ENCODE data around the gene IMMP1L.

IMMP1L gene

DNA sequence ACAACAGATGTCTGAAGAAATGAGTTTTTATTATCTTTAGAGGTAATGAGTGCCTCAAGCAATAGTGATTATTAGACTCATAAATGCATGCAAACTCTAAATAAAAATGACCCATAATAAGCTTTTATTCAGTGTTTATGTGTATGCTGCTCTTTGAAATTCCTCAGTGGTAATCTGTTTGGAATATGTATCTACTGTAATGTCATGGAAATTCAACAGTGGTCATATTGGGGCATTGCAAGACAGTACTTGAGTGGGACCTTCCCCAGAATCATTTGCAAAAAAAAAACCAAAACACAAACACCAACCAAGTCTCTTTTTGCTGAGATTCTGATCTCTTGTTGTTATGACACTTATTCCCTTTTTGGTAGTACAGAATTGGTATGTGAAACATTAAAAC, 104.8 kb downstream of the IMMP1L start:
- Histone ChIP-seq H3K9ac (ENCODE audit: low read depth, low read length) (no peak overlapping the region), H3K4me1 (ENCODE audit: insufficient read depth, low read length) (no peaks in the 10 kb centered on the region), H3K9me3 (ENCODE audit: control insufficient read depth, insufficient read depth, low read length) (no peaks in the 10 kb centered on the region), H3K36me3 (ENCODE audit: insufficient read depth, low read length) (no peaks in the 10 kb centered on the region)

DNA sequence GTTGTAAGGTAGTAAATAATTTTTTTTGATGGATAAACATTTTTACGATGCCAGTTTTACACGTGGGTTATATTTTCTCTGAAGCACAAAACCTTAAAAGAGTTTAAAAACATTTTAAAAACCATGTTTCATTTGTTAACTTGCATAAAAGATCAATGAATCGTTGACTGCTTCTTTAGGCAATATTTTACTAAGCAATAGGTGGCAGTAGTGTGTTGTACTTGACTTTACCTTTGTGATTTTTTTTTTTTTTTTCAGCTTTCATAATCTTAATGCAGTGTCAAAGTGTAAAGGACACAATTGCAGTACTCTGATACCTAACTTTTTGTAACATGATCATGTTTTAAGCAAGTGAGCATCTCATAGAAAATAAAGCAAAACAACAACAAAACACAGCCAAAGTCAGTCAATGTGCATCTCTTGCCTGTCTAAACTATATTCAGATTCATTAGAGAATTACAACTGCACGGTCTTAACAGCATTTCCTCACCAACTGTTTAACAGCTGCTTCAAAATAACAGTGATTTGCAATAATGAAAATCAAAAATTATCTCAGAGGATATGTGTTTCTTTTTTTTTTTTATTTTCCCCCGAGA, 112.1 kb downstream of the IMMP1L start:
- Histone ChIP-seq H3K36me3 (ENCODE audit: insufficient read depth, low read length) (no peaks in the 10 kb centered on the region; the same call in 1 of the 2 replicates), H3K4me1 (ENCODE audit: insufficient read depth, low read length) (no peaks in the 10 kb centered on the region), H3K9ac (ENCODE audit: low read depth, low read length) (no peak overlapping the region), H3K9me3 (ENCODE audit: control insufficient read depth, insufficient read depth, low read length) (no peaks in the 10 kb centered on the region; the same call in 1 of the 2 replicates)

DNA sequence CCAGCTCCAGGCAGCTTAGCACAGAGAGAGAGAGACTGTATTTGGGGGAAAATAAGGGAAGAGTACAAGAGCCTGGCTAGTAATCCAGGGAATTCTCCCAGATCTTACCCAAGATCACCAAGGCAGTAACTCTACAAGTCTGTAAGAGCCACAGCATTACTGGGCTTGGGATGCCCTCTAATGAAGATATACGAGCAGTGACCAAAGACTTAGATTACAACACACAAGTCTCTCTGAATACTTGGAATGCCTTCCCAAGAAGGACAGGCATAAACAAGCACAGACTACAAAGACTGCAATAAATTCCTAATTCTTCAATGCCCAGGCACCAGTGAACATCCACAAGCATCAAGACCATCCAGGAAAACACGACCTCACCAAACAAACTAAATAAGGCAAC, 122.0 kb downstream of the IMMP1L start:
- Histone ChIP-seq H3K4me1 (ENCODE audit: insufficient read depth, low read length) (peaks cover 6% of the 10 kb centered on the region), H3K9ac (ENCODE audit: low read depth, low read length) (no peak overlapping the region), H3K36me3 (ENCODE audit: insufficient read depth, low read length) (0 out of 2 replicates have a peak, but pooled peaks cover 3% of the 10 kb centered on the region), H3K9me3 (ENCODE audit: control insufficient read depth, insufficient read depth, low read length) (no peaks in the 10 kb centered on the region)

DNA sequence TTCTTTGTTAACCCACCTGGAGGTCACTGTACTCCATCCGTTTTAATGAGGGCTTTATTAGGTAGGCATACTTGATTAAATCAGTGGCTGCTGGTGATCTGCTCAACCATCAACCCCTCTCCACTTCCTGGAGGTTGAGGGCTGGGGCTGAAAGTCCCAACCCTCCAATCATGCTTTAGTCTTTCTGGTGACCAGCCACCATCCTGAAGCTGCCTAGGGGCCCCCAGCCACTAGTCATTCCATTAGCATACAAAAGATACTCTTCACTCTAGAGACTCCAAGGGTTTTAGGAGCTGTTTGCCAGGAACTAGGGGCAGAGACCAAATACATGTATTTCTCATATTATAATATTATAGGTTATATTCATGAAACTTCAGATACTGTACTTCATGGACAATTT, 126.3 kb downstream of the IMMP1L start:
- 0 out of 2 replicates have a peak, but pooled peaks cover 3% of the 10 kb centered on the region for H3K36me3 ChIP-seq (ENCODE audit: insufficient read depth, low read length)
- H3K9me3 ChIP-seq (ENCODE audit: control insufficient read depth, insufficient read depth, low read length) = no peaks in the 10 kb centered on the region

More for the DNA sequence above, 126.3 kb downstream of the IMMP1L start:
- Histone ChIP-seq H3K9ac (ENCODE audit: low read depth, low read length) (no peak overlapping the region), H3K4me1 (ENCODE audit: insufficient read depth, low read length) (peaks cover 6% of the 10 kb centered on the region)

Measured in ES-I3 (cell line).